SIG-M5 treated with dmso at 0.1 percent for 504 hours (cell line): ENCODE measurements around the gene TTC4.

Experiments
- DNase-seq: peaks from one replicate; lab custom pipeline; 2025; ENCODE audit not compliant: unreplicated experiment; lab: John Stamatoyannopoulos, UW

Gene TTC4

DNA sequence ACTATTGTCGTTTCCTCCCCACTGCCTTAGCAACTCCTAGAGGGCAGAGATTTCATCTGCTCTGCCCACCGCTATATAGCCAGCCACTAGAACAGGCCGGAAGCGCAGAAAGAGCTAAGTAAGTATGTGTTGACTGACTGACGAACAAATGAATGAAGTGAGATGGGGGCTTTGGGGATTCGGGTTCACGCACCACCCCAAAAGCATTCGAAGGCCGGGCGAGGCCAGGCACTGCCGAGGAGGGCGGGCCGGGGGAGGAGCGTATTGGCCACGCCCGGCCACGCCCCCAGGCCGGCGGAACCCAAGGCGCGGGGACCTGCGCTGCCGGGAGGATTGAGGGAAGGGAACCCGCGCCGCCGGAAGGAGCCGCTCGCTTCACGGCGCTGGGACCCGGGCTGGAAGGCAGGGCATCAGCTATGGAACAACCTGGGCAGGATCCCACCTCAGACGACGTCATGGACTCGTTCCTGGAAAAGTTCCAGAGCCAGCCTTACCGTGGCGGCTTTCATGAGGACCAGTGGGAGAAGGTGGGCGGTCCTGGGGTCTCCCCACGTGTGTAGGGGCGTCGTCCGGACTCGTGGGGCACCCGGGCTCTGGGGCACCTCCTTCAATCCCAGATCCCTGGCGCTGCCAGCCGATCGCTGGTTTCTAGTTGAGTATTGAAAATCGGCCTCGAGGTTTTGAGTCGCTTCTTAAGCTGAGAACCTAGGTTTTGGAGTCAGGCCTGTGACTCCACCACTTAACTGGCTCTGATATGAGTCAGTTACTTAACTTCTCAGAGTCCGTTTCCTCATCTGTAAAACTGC, at the start of gene TTC4:
TTC4 (plus strand) TSS at position 369 of the 806 bp plus-strand sequence; CDS start at position 417, 48 bp downstream.
- DNase-seq: peak; percentile 71

DNA sequence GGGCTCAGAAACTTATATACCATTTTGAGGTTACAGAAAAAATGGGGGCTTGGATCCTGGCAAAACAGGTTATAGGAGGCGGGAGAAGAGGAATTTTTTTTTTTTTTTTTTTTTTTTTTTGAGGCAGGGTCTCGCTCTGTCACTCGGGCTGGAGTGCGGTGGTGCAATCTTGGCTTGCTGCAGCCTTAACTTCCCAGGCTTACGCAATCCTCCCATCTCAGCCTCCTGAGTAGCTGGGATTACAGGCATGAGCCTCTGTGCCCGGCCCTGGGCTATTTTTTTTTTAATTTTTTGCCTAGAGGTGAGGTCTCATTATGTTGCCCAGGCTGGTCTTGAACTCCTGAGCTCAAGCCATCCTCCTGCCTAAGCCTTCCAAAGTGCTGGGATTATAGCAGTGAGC, 49.3 kb upstream of the TTC4 start:
- DNase-seq: no peak

GRCh38 chr1:54667797-54668196, 47.9 kb upstream of the TTC4 start:
- DNase-seq: no peak

DNA sequence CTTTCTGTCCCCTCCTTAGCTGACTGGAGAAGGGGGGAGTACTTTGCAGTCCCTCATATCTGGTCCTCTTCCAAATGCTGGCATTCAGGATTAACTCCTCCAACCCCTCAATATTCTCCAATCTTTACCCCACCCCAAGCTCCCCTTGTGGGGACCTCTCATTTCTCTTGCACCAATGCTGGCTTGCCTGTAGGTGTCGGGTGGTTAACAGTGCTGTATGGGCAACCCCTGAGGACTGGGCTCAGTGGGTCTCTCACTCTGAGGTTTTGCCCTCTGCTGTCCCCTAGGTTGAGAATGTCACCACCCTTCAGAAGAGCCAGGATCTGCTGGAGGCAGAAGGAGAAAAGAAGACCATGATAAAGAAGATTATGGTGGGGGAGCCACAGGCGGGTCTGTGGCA, 47.1 kb upstream of the TTC4 start:
- no peak for DNase-seq

GRCh38 chr1:54671985-54672608, 43.6 kb upstream of the TTC4 start:
- peak; percentile 53 for DNase-seq

DNA sequence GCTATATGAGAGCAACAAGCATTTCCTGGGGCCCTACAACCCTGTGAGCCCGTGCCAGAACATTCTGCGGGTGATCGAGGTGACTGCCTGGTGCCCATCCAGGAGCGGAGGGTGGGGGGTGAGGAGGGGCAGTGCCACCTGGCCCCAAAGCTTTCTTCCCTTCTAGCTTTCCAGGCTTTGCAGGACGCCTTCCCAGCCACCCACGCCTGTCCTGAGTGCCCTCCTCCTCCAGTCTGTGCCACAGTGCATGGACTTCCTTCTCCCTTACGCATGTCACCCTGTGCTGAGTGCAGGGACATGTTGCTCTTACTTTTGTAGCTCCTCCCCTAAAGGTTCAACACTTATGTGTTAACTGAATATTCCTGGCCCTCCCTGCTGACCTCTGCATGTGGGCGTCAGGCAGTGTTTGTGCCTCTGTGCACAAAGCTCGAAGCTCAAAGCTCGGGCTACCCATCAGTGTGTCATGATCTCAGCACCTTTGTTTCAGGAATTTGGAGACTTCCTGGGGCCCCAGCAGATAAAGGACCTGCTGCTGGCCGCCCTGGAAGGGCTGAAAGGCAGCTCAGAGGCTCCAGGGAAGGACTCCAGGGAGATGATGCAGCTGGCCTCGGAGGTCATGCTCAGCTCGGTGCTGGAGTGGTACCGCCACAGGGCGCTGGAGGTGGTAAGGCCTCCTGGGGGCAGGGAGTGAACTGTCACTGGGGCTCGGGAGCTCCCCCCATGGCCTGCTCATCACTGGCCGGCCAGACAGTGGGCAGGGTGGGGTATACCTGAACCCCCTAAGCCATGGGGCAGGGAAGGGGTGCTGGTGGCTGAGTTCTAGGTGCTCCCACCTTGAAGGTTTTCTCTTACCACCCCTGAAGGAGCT, 36.7 kb upstream of the TTC4 start:
- no peak for DNase-seq

GRCh38 chr1:54679706-54680105, 36.0 kb upstream of the TTC4 start:
- DNase-seq: no peak

DNA sequence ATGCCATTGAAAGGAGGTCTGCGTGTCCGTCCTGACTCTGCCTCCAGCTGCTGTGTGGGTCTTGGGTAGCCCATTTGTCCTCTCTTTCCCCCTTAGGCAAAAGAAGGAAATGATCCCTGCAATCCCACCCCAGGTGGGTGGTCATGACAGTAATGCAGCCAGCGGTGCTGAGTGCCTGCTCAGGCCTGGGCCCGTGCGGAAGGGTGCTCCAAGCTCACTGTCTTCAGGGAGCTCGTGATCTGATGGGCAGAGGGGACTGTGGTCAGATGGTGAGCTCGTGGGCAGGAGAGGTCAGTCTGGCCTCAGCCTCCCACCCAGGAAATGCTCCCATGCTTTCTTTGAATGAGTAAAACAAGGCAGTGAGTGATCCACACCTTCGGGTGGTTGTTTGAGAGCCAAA, 35.3 kb upstream of the TTC4 start:
- no peak for DNase-seq

- no peak for DNase-seq
These were observed 34.3 kb upstream of the TTC4 start for GRCh38 chr1:54681358-54681757.

GRCh38 chr1:54683453-54683852, 32.2 kb upstream of the TTC4 start:
- no peak for DNase-seq

DNA sequence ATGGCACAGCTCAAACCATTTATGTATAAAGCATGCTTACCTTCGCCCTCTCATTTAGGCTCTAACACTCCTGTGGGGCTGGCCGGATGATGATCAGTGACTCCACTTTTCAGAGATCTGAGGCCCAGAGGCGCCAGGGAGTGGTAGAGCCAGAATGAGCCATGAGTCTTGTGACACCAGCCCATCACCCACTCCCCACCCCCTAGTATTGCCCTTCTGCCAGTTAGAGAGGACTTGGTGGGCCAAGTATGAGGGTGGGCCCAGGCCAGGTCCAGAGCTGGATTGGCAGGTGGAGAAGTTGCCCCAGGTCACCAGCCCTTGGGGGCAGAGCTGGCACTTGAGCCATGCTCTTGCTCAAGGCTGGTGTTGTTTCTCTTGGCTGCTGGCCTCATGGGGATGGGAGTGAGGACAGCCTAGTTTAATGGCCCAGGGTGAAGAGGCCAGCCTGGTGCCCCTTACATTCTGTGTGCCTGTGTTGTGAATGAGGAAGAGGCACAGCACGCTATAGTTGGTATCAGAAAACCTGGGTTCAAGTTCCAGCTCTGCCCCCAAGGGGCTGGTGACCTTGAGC, 30.2 kb upstream of the TTC4 start:
- no peak for DNase-seq

DNA sequence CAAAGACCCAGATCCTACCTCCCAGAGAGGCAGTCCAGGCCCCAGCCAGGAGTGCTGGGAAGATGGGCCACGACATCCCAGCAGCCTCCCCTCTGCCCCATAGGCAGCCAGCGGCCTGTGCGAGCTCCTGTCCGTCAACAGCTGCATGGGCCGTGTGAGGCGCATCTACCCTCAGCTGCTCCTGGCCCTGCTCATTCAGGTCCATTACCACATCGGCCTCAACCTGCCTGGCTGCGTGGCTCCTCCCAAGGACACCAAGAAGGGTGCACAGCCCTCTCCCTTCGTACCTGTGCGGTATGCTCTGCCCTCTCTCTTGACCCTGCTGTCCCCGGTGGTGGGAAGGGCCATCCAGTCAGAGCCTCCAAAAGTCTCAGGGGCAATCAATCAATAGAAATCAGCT, 29.5 kb upstream of the TTC4 start:
- no peak for DNase-seq

- DNase-seq: no peak
These were observed 20.9 kb upstream of the TTC4 start for GRCh38 chr1:54694771-54695170.

DNA sequence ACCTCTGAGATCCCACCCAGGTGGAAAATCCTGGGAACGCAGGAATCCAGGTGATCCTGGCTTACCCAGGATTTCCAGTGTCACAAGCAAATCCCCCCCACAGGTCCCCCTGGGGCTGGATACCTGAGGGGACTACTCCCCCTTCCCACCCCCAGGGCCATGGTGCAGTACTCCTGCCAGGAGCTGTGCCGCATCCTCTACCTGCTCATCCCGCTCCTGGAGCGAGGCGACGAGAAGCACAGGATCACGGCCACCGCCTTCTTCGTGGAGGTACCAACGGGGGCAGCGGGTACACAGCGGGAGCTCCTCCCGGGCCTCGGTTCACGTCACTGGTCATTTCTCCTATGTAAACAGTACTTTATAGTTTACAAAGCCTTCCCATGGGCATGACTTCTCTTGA, 20.4 kb upstream of the TTC4 start:
- no peak for DNase-seq

GRCh38 chr1:54695764-54696163, 19.9 kb upstream of the TTC4 start:
- no peak for DNase-seq

- no peak for DNase-seq
These were observed 19.4 kb upstream of the TTC4 start for GRCh38 chr1:54696262-54696661.

DNA sequence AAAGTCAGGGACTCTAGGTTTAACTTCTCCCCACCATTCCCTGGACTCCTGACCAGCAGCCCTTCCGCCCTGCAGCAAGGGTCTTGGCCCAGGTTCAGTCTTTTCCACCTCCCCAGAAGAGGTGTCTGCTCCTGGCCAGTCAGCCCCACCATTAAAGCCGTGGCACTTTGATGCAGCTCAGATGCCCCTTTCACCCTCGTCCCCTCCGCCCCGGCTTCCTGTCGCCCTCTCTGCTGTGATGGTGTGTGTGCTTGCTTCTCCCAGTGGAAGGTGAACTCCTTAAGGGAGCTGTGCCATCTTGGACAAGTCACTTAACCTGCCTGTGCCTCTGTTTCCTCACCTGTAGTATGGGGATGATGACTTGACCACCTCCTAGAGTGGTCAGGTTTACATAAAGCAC, 17.8 kb upstream of the TTC4 start:
- no peak for DNase-seq

- no peak for DNase-seq
These were observed 17.3 kb upstream of the TTC4 start for GRCh38 chr1:54698346-54698745.

DNA sequence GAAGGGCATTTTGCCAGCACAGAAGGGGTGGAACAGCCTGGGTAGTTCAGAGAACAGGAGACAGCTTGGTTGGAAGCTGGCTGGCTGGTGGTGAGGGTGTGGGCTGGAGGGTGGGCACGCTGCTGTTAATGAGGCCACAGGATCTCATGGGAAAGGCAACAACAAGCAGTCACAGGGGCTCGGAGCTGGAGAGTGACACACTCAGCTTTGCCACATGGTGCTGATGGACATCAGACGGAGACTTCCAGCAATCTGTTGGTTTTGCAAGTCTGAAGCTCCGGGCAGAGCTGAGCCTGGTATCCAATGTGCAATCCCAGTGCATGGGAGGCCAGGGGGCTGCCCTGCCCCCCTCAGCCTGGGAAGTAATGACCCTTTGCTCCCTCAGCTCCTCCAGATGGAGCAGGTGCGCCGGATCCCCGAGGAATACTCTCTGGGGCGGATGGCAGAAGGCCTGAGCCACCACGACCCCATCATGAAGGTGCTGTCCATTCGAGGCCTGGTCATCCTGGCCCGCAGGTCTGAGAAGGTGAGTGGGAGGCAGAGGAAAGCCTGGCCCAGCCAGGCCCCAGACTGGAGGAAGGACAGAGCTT, 15.6 kb upstream of the TTC4 start:
- DNase-seq: no peak

DNA sequence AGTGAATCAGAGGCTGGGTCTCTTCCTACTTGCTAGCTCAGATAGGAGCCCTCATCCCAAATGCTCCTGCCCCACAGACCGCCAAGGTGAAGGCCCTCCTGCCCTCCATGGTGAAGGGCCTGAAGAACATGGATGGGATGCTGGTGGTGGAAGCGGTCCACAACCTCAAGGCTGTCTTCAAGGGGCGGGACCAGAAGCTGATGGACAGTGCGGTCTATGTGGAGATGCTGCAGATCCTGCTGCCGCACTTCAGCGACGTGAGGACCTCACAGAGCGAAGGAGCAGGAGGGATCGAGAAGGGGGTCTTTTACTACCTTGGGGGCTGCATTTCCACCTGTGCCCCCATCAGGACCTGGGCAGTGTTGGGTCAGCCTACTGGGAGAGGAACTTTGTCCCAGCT, 14.6 kb upstream of the TTC4 start:
- DNase-seq: no peak

GRCh38 chr1:54701996-54702395, 13.7 kb upstream of the TTC4 start:
- no peak for DNase-seq
